ENCODE results near the gene ADARB2. TPM values are rescaled to one million over a fixed set of nuclear protein-coding genes. Genes with fewer than 3 reads are reported as not detected.

ADARB2 gene
- total and polyA plus RNA-seq, 10 of the 15 experiments (the other 5 are each of a cell fraction or from before 2014, with no cell fraction given), result 0.02 to 4.1 (median 0.76) TPM

DNA sequence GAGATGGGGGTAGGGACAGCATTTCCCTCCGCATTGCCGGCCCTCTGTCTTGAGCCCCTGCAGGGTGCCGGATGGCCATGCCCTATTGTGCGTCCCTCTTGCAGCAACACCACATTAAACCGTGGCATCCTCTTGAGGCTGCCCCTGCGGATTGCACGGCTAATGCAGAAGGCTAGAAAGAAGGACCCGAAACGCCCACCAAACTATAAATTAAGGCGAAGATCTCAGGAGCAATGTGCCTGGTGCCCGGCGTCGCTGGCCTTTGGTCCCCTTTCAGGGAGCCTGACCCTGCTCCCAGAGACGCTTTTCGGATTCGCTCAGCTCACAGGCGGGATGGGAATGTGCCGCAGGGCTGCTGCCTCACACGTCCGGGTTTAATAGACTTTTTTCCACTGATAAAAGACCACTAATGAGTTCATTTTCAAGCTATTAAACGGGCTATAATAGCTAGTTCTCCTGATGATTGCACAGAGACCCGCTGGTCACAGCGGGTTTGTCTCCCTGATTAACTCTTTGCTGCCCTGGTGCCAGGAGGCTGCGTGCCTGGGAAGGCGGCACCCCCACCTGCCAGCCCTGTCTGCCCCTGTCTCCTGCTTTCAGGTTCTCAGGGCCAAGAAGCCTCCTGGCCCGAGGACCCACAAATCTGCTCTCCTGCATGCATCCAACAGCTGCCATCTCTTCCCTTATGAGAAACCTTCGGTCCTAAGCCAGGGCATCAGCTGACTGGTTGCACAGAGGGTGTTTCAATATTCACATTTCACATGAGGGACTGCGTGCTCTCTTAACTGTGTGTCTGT lies 128.3 kb downstream of the ADARB2 start (continued):
- no peak for TF ChIP-seq NBN (IDR thresholded peaks at IDR 0.05)
- TF ChIP-seq E2F4 (IDR thresholded peaks at IDR 0.05; ENCODE audit: low read depth, low read length), result no peak
- TF ChIP-seq TAF1 (IDR thresholded peaks at IDR 0.05; ENCODE audit: borderline replicate concordance, low read depth, low read length), result no peak

DNA sequence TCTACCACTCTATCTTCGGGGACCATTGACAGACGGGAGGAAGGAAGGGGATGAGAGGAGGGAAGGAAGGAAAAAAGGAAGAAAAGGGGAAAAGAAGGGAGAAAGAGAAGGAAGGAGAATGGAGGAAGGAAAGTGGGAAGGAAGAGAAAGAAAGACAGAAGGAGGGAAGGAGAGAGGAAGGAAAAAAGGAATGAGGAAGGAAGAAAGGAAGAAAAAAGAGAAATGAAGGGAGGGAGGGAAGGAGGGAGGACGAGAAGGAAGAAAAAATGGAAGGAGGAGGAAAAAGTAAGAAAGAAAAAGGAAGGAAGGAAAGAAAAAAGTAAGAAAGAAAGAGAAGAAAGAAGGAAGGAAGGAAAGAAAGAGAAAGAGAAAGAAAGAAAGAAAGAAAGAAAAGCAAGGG lies 128.9 kb downstream of the ADARB2 start:
- Histone ChIP-seq H3K36me3 (ENCODE audit: control insufficient read depth in 2 of 2, insufficient read depth in 2 of 2, low read length in 1 of 2) (no peaks in the 10 kb centered on the region), H3K79me2 (ENCODE audit: control insufficient read depth, insufficient read depth, low read length) (no peaks in the 10 kb centered on the region), H3K4me2 (ENCODE audit: control insufficient read depth, insufficient read depth) (no peak overlapping the region), H3K9ac (ENCODE audit: control insufficient read depth, insufficient read depth, low read length) (no peak overlapping the region), H3K4me3 (no peak overlapping the region), H3K27me3 (replicated peaks in 1 of 2; ENCODE audit: control insufficient read depth in 2 of 2, insufficient read depth in 2 of 2, low read length in 1 of 2) (no peaks in the 10 kb centered on the region; a peak in 1 of 4 replicates), H2AFZ (ENCODE audit: control insufficient read depth, low read depth, low read length) (no peak overlapping the region), H3K27ac (ENCODE audit: control insufficient read depth, insufficient read depth) (no peak overlapping the region), H3K4me1 (ENCODE audit: control insufficient read depth, insufficient read depth, low read length) (no peaks in the 10 kb centered on the region; the same call in 1 of the 2 replicates), H4K20me1 (ENCODE audit: control insufficient read depth, insufficient read depth) (no peaks in the 10 kb centered on the region), H3K9me3 (replicated peaks; ENCODE audit: control insufficient read depth, insufficient read depth, low read length) (no peaks in the 10 kb centered on the region)
- SMC1A ChIA-PET (ENCODE audit: uncharacterized antibody, unreplicated experiment), result interaction anchor here (1.0 kb wide), 1 partner anchor 14 kb away, joined by 3 read pairs; no protein-coding TSS in a partner anchor
- in situ Hi-C loops (cut with MboI), result no loop called here
- RAD21 ChIA-PET (ENCODE audit: unreplicated experiment), result no interaction called here
- ATAC-seq, result no peak
- CTCF ChIA-PET, result no interaction called here
- no peak for FAIRE-seq
- TF ChIP-seq RBBP5 (conservative IDR thresholded peaks at IDR 0.05), result no peak
- TF ChIP-seq SMC3 (IDR thresholded peaks at IDR 0.05; ENCODE audit: borderline replicate concordance, low read length), result no peak
- TF ChIP-seq ETV6 (conservative IDR thresholded peaks at IDR 0.05 in 1 of 2, IDR thresholded peaks at IDR 0.05 in 1 of 2; ENCODE audit: borderline replicate concordance in 1 of 2, low read depth in 1 of 2), result no peak
- no peak for TF ChIP-seq STAT1 (conservative IDR thresholded peaks at IDR 0.05)
- no peak for TF ChIP-seq TBL1XR1 (IDR thresholded peaks at IDR 0.05; ENCODE audit: low read depth, low read length)
- TF ChIP-seq MYC (IDR thresholded peaks at IDR 0.05; ENCODE audit: insufficient read depth, insufficient read length, insufficient replicate concordance, low read length, severe bottlenecking), result no peak
- TF ChIP-seq SIN3A (IDR thresholded peaks at IDR 0.05; ENCODE audit: low read depth, low read length), result no peak
- TF ChIP-seq MEF2A (IDR thresholded peaks at IDR 0.05; ENCODE audit: insufficient read depth, low read depth, low read length), result no peak
- TF ChIP-seq RB1 (IDR thresholded peaks at IDR 0.05; ENCODE audit: borderline replicate concordance), result no peak
- TF ChIP-seq CREM (IDR thresholded peaks at IDR 0.05; ENCODE audit: low read depth), result no peak
- TF ChIP-seq MTA3 (IDR thresholded peaks at IDR 0.05; ENCODE audit: borderline replicate concordance, low read length), result no peak
- no peak for TF ChIP-seq SIX5 (IDR thresholded peaks at IDR 0.05; ENCODE audit: low read depth, low read length, severe bottlenecking)
- no peak for TF ChIP-seq NBN (IDR thresholded peaks at IDR 0.05)
- no peak for TF ChIP-seq SUZ12 (IDR thresholded peaks at IDR 0.05; ENCODE audit: unreplicated experiment)
- TF ChIP-seq HDGF (IDR thresholded peaks at IDR 0.05), result no peak
- TF ChIP-seq KAT2A (conservative IDR thresholded peaks at IDR 0.05; ENCODE audit: control insufficient read depth, low read depth, low read length), result no peak
- intact Hi-C loops (cut with micrococcal nuclease; ENCODE audit: unreplicated experiment), result no loop called here
- POLR2A ChIA-PET, result no interaction called here
- WGBS (ENCODE audit: insufficient coverage, insufficient replicate concordance, low lambda C conversion rate, missing lambda C conversion rate), result 13% methylated on average over 3 of the region's 3 CpGs
- BruUV-seq (replicated peaks), result no TSS peak
- no peak for DNase-seq (ENCODE audit: low read depth, low spot score)

Measured in GM12878 (cell line).